MM.1S (cell line): Measurements from ENCODE around the gene ZBTB22.
"Not testable (repeated sequence)": the region's sequence is repeated elsewhere in the genome, so short reads cannot be mapped to it uniquely, and the experiment has no call there.

Experiments used
- DNase-seq: peaks from one replicate; pipeline ENCODE4 v3.0.0-alpha.2; 2015
- H2AFZ ChIP-seq: fragments of 300-600 bp; sonication (generic); 2 replicates; pipeline ENCODE4 v1.6.0; 2016; ENCODE audit warnings: antibody characterized with exemption, low read length
- H3F3A ChIP-seq: fragments of 300-600 bp; sonication (generic); 2 replicates; pipeline ENCODE4 v1.6.1; 2016; ENCODE audit warnings: mild to moderate bottlenecking, antibody characterized with exemption, low read length, moderate library complexity, mixed read lengths; ENCODE audit not compliant: insufficient read depth
- H3K27ac ChIP-seq: fragments of 300-600 bp; sonication (generic); 2 replicates; pipeline ENCODE4 v1.5.1; 2016; ENCODE audit warnings: mild to moderate bottlenecking, low read length
- H3K27me3 ChIP-seq: fragments of 300-600 bp; sonication (generic); replicated peaks from 2 replicates; pipeline ENCODE4 v1.6.0; 2016; ENCODE audit warnings: low read length; ENCODE audit not compliant: insufficient read depth
- H3K36me3 ChIP-seq: fragments of 300-600 bp; sonication (generic); replicated peaks from 2 replicates; pipeline ENCODE4 v1.6.1; 2016; ENCODE audit warnings: mild to moderate bottlenecking, low read length, mixed read lengths; ENCODE audit not compliant: insufficient read depth
- H3K4me1 ChIP-seq: fragments of 300-600 bp; sonication (generic); 2 replicates; pipeline ENCODE4 v1.6.1; 2016; ENCODE audit warnings: low read length, mixed read lengths
- H3K4me2 ChIP-seq: fragments of 300-600 bp; sonication (generic); 2 replicates; pipeline ENCODE4 v1.6.0; 2016; ENCODE audit warnings: low read depth, low read length
- H3K4me3 ChIP-seq: fragments of 300-600 bp; sonication (generic); 2 replicates; pipeline ENCODE4 v1.5.1; 2016; ENCODE audit warnings: low read length, mixed read lengths
- H3K79me2 ChIP-seq: fragments of 300-600 bp; sonication (generic); 2 replicates; pipeline ENCODE4 v1.6.1; 2016; ENCODE audit warnings: mixed run types, low read length, mixed read lengths
- H3K9ac ChIP-seq: fragments of 300-600 bp; sonication (generic); 2 replicates; pipeline ENCODE4 v1.6.1; 2016; ENCODE audit warnings: low read length, mixed read lengths
- H3K9me2 ChIP-seq: fragments of 300-600 bp; sonication (generic); replicated peaks from 2 replicates; pipeline ENCODE4 v1.6.1; 2016; ENCODE audit warnings: mild to moderate bottlenecking, low read length, mixed read lengths; ENCODE audit not compliant: insufficient read depth
- H3K9me3 ChIP-seq: fragments of 300-600 bp; sonication (generic); replicated peaks from 2 replicates; pipeline ENCODE4 v1.6.1; 2016; ENCODE audit warnings: mild to moderate bottlenecking, low read length, mixed read lengths; ENCODE audit not compliant: insufficient read depth
- H4K20me1 ChIP-seq: fragments of 300-600 bp; sonication (generic); 2 replicates; pipeline ENCODE4 v1.6.1; 2016; ENCODE audit warnings: mild to moderate bottlenecking, low read length, moderate library complexity, mixed read lengths; ENCODE audit not compliant: insufficient read depth
- CTCF ChIP-seq: fragments of 300-600 bp; sonication (generic); IDR thresholded peaks from 2 replicates; pipeline ENCODE4 v1.5.1; 2016; ENCODE audit warnings: antibody characterized with exemption, low read length, mixed read lengths
- EZH2 ChIP-seq: fragments of 300-600 bp; sonication (generic); optimal IDR thresholded peaks from 2 replicates; pipeline ENCODE3; 2017; ENCODE audit warnings: low read depth, mild to moderate bottlenecking, antibody characterized with exemption, low read length, mixed read lengths
- EZH2phosphoT487 ChIP-seq: fragments of 300-600 bp; sonication (generic); IDR thresholded peaks from 2 replicates; pipeline ENCODE4 v1.6.1; 2018; ENCODE audit warnings: antibody characterized with exemption, low read length

ZBTB22 gene

GRCh38 chr6:33317669-33318425, at the start of gene ZBTB22:
Gene ZBTB22 (minus strand): TSS chr6:33317744. CDS start chr6:33316916, 828 bp downstream.
- Histone ChIP-seq H3K9me2 (no peaks in the 10 kb centered on the region), H3K9ac (peak within 1 kb of the TSS; percentile 49; the same call in 1 of the 2 replicates), H3K27ac (peak within 1 kb of the TSS; percentile 74), H3K4me1 (peaks cover 46% of the 10 kb centered on the region), H3K27me3 (no peaks in the 10 kb centered on the region), H3K4me2 (peak within 1 kb of the TSS; percentile 95), H2AFZ (peak within 1 kb of the TSS; percentile 40; the same call in 1 of the 2 replicates), H3K79me2 (peaks cover 82% of the 10 kb centered on the region), H3F3A (peaks cover 40% of the 10 kb centered on the region), H3K36me3 (peaks cover 9% of the 10 kb centered on the region), H4K20me1 (no peaks in the 10 kb centered on the region), H3K9me3 (no peaks in the 10 kb centered on the region), H3K4me3 (peak within 1 kb of the TSS; percentile 64)
- TF ChIP-seq CTCF, result no peak
- TF ChIP-seq EZH2phosphoT487, result no peak
- TF ChIP-seq EZH2, result no peak
- DNase-seq, result peak; percentile 96

- Histone ChIP-seq H3F3A (no peaks in the 10 kb centered on the region), H3K4me2 (no peak overlapping the region), H3K4me1 (no peaks in the 10 kb centered on the region), H3K9me3 (no peaks in the 10 kb centered on the region), H3K27me3 (no peaks in the 10 kb centered on the region), H3K79me2 (no peaks in the 10 kb centered on the region), H4K20me1 (no peaks in the 10 kb centered on the region), H2AFZ (no peak overlapping the region), H3K9ac (no peak overlapping the region), H3K9me2 (no peaks in the 10 kb centered on the region), H3K4me3 (no peak overlapping the region), H3K36me3 (no peaks in the 10 kb centered on the region), H3K27ac (no peak overlapping the region)
- TF ChIP-seq EZH2 (no peak), EZH2phosphoT487 (no peak), CTCF (no peak)
- no peak for DNase-seq
Measured at GRCh38 chr6:33367009-33367714, 49.6 kb upstream of the ZBTB22 start.

- DNase-seq, H3K27ac ChIP-seq, H3K9me3 ChIP-seq, H3K79me2 ChIP-seq, H3K9ac ChIP-seq, H3K4me3 ChIP-seq, H3K4me2 ChIP-seq, H3K4me1 ChIP-seq, H3F3A ChIP-seq, H3K9me2 ChIP-seq, H3K27me3 ChIP-seq, H4K20me1 ChIP-seq, H2AFZ ChIP-seq, H3K36me3 ChIP-seq: not testable (repeated sequence)
Measured at GRCh38 chr6:33365206-33365971, 47.8 kb upstream of the ZBTB22 start.

GRCh38 chr6:33364475-33365205, 47.1 kb upstream of the ZBTB22 start:
- not testable (repeated sequence) for H3K9me3 ChIP-seq, H4K20me1 ChIP-seq, H3K27me3 ChIP-seq, H3K79me2 ChIP-seq, H3K9ac ChIP-seq, H2AFZ ChIP-seq, H3K9me2 ChIP-seq, H3F3A ChIP-seq, H3K4me2 ChIP-seq, H3K36me3 ChIP-seq, H3K27ac ChIP-seq, H3K4me3 ChIP-seq, DNase-seq, H3K4me1 ChIP-seq

GRCh38 chr6:33363486-33363885, 45.9 kb upstream of the ZBTB22 start:
- not testable (repeated sequence) for H2AFZ ChIP-seq, H3K4me1 ChIP-seq

More at GRCh38 chr6:33363486-33363885, 45.9 kb upstream of the ZBTB22 start:
- H3K4me3 ChIP-seq, H3K9ac ChIP-seq, H3K36me3 ChIP-seq, H3K27me3 ChIP-seq, H3K9me3 ChIP-seq, H3K9me2 ChIP-seq, H4K20me1 ChIP-seq, H3K27ac ChIP-seq, H3K79me2 ChIP-seq, DNase-seq, H3K4me2 ChIP-seq, H3F3A ChIP-seq: not testable (repeated sequence)
